BLaER1 (cell line): ENCODE measurements around the gene PLXDC2.

ENCODE experiments used
- H3K27ac ChIP-seq: shearing (Covaris generic); formaldehyde crosslinking; 2 replicates; pipeline ENCODE4 v1.8.1; 2022
- H3K27me3 ChIP-seq: shearing (Covaris generic); formaldehyde crosslinking; 2 replicates; pipeline ENCODE4 v1.8.1; 2022
- H3K36me3 ChIP-seq: shearing (Covaris generic); formaldehyde crosslinking; 2 replicates; pipeline ENCODE4 v1.8.1; 2022
- H3K4me1 ChIP-seq: shearing (Covaris generic); formaldehyde crosslinking; 2 replicates; pipeline ENCODE4 v1.8.1; 2022
- H3K4me2 ChIP-seq: shearing (Covaris generic); formaldehyde crosslinking; 2 replicates; pipeline ENCODE4 v1.8.1; 2022
- H3K4me3 ChIP-seq: shearing (Covaris generic); formaldehyde crosslinking; 2 replicates; pipeline ENCODE4 v1.8.1; 2022
- H3K9ac ChIP-seq: shearing (Covaris generic); formaldehyde crosslinking; 2 replicates; pipeline ENCODE4 v1.8.1; 2022
- H3K9me3 ChIP-seq: shearing (Covaris generic); formaldehyde crosslinking; 2 replicates; pipeline ENCODE4 v1.8.1; 2022
- H4K20me1 ChIP-seq: shearing (Covaris generic); formaldehyde crosslinking; 2 replicates; pipeline ENCODE4 v1.8.1; 2022
- Cebpa-rat ChIP-seq: shearing (Covaris generic); IDR thresholded peaks from 2 replicates; pipeline ENCODE4 v1.8.1; 2022

The PLXDC2 gene

GRCh38 chr10:19967981-19968380, 151.7 kb downstream of the PLXDC2 start:
- Histone ChIP-seq H3K27me3 (no peaks in the 10 kb centered on the region), H3K9me3 (no peaks in the 10 kb centered on the region), H3K4me1 (no peaks in the 10 kb centered on the region), H3K4me2 (no peak overlapping the region), H3K4me3 (no peak overlapping the region), H3K36me3 (no peaks in the 10 kb centered on the region), H3K9ac (no peak overlapping the region), H4K20me1 (no peaks in the 10 kb centered on the region), H3K27ac (no peak overlapping the region)
- TF ChIP-seq Cebpa-rat, result no peak

GRCh38 chr10:19968745-19969144, 152.5 kb downstream of the PLXDC2 start:
- H3K4me1 ChIP-seq, result no peaks in the 10 kb centered on the region
- H3K4me3 ChIP-seq, result no peak overlapping the region
- no peak overlapping the region for H3K9ac ChIP-seq
- TF ChIP-seq Cebpa-rat, result no peak
- no peaks in the 10 kb centered on the region for H3K36me3 ChIP-seq
- no peaks in the 10 kb centered on the region for H3K9me3 ChIP-seq
- H4K20me1 ChIP-seq, result no peaks in the 10 kb centered on the region
- no peak overlapping the region for H3K27ac ChIP-seq
- H3K4me2 ChIP-seq, result no peak overlapping the region
- H3K27me3 ChIP-seq, result no peaks in the 10 kb centered on the region

- Histone ChIP-seq H3K36me3 (no peaks in the 10 kb centered on the region), H3K9ac (no peak overlapping the region), H3K9me3 (no peaks in the 10 kb centered on the region), H3K27me3 (no peaks in the 10 kb centered on the region), H3K27ac (no peak overlapping the region), H4K20me1 (no peaks in the 10 kb centered on the region), H3K4me2 (no peak overlapping the region), H3K4me1 (no peaks in the 10 kb centered on the region), H3K4me3 (no peak overlapping the region)
- no peak for TF ChIP-seq Cebpa-rat
These were observed 154.0 kb downstream of the PLXDC2 start for GRCh38 chr10:19970256-19970655.

GRCh38 chr10:19970717-19971116, 154.5 kb downstream of the PLXDC2 start:
- no peak for TF ChIP-seq Cebpa-rat
- Histone ChIP-seq H3K36me3 (no peaks in the 10 kb centered on the region), H3K9ac (no peak overlapping the region), H4K20me1 (no peaks in the 10 kb centered on the region), H3K4me3 (no peak overlapping the region), H3K27me3 (no peaks in the 10 kb centered on the region), H3K27ac (no peak overlapping the region), H3K4me2 (no peak overlapping the region), H3K4me1 (no peaks in the 10 kb centered on the region), H3K9me3 (no peaks in the 10 kb centered on the region)

GRCh38 chr10:19971343-19972052, 155.3 kb downstream of the PLXDC2 start:
- no peak overlapping the region for H3K9ac ChIP-seq
- no peaks in the 10 kb centered on the region for H4K20me1 ChIP-seq
- H3K4me1 ChIP-seq, result no peaks in the 10 kb centered on the region
- no peaks in the 10 kb centered on the region for H3K9me3 ChIP-seq
- no peaks in the 10 kb centered on the region for H3K36me3 ChIP-seq
- no peak for TF ChIP-seq Cebpa-rat
- no peaks in the 10 kb centered on the region for H3K27me3 ChIP-seq
- no peak overlapping the region for H3K27ac ChIP-seq
- H3K4me3 ChIP-seq, result no peak overlapping the region
- H3K4me2 ChIP-seq, result no peak overlapping the region

- no peak overlapping the region for H3K27ac ChIP-seq
- no peak overlapping the region for H3K9ac ChIP-seq
- no peaks in the 10 kb centered on the region for H4K20me1 ChIP-seq
- TF ChIP-seq Cebpa-rat, result no peak
- no peak overlapping the region for H3K4me3 ChIP-seq
- no peaks in the 10 kb centered on the region for H3K27me3 ChIP-seq
- no peak overlapping the region for H3K4me2 ChIP-seq
- no peaks in the 10 kb centered on the region for H3K4me1 ChIP-seq
- H3K9me3 ChIP-seq, result no peaks in the 10 kb centered on the region
- H3K36me3 ChIP-seq, result no peaks in the 10 kb centered on the region
These were observed 157.9 kb downstream of the PLXDC2 start for GRCh38 chr10:19974138-19974537.

GRCh38 chr10:19974554-19974953, 158.3 kb downstream of the PLXDC2 start:
- TF ChIP-seq Cebpa-rat, result no peak
- Histone ChIP-seq H3K4me1 (no peaks in the 10 kb centered on the region), H4K20me1 (no peaks in the 10 kb centered on the region), H3K9ac (no peak overlapping the region), H3K27me3 (no peaks in the 10 kb centered on the region), H3K27ac (no peak overlapping the region), H3K4me2 (no peak overlapping the region), H3K9me3 (no peaks in the 10 kb centered on the region), H3K36me3 (no peaks in the 10 kb centered on the region), H3K4me3 (no peak overlapping the region)

- TF ChIP-seq Cebpa-rat, result no peak
- Histone ChIP-seq H3K4me3 (no peak overlapping the region), H3K36me3 (no peaks in the 10 kb centered on the region)
These were observed 160.9 kb downstream of the PLXDC2 start for GRCh38 chr10:19977097-19977521.

GRCh38 chr10:19979628-19980027, 163.4 kb downstream of the PLXDC2 start:
- Histone ChIP-seq H3K4me3 (no peak overlapping the region), H3K4me2 (no peak overlapping the region), H4K20me1 (no peaks in the 10 kb centered on the region), H3K27me3 (no peaks in the 10 kb centered on the region), H3K36me3 (no peaks in the 10 kb centered on the region), H3K4me1 (peaks cover 10% of the 10 kb centered on the region), H3K9ac (no peak overlapping the region), H3K27ac (no peak overlapping the region), H3K9me3 (no peaks in the 10 kb centered on the region)
- TF ChIP-seq Cebpa-rat, result no peak

More at GRCh38 chr10:19977097-19977521, 160.9 kb downstream of the PLXDC2 start:
- no peaks in the 10 kb centered on the region for H3K9me3 ChIP-seq
- no peaks in the 10 kb centered on the region for H4K20me1 ChIP-seq
- no peak overlapping the region for H3K9ac ChIP-seq
- H3K4me1 ChIP-seq, result no peaks in the 10 kb centered on the region
- H3K27me3 ChIP-seq, result no peaks in the 10 kb centered on the region
- H3K27ac ChIP-seq, result no peak overlapping the region
- no peak overlapping the region for H3K4me2 ChIP-seq

GRCh38 chr10:19983880-19984565, 167.8 kb downstream of the PLXDC2 start:
- peak overlapping the region; percentile 46; the same call in 1 of the 2 replicates for H3K4me2 ChIP-seq

More at GRCh38 chr10:19983880-19984565, 167.8 kb downstream of the PLXDC2 start:
- Histone ChIP-seq H3K4me3 (no peak overlapping the region), H3K27ac (no peak overlapping the region), H3K27me3 (no peaks in the 10 kb centered on the region), H4K20me1 (no peaks in the 10 kb centered on the region), H3K36me3 (no peaks in the 10 kb centered on the region), H3K9ac (no peak overlapping the region), H3K4me1 (peaks cover 10% of the 10 kb centered on the region), H3K9me3 (no peaks in the 10 kb centered on the region)
- no peak for TF ChIP-seq Cebpa-rat
